ENCODE results near the gene WAS.

- no peak for TF ChIP-seq CTCF (IDR thresholded peaks at IDR 0.05)
- TF ChIP-seq EZH2 (IDR thresholded peaks at IDR 0.05; ENCODE audit: borderline replicate concordance, insufficient read depth, low read depth, low read length, poor library complexity, severe bottlenecking), result no peak
Observed at GRCh38 chrX:48736878-48737212, 53.2 kb downstream of the WAS start.

Data from B cell (primary cell).